NCI-H2227 (cell line): ENCODE data around the gene CHMP1A.
A peak's percentile ranks its signal among the peaks of the same experiment; 100 is the strongest.

Experiments used
- DNase-seq: peaks from one replicate; lab custom pipeline; 2025; ENCODE audit not compliant: unreplicated experiment; lab: John Stamatoyannopoulos, UW

The CHMP1A gene

GRCh38 chr16:89606006-89606405 is 51.5 kb downstream of the CHMP1A start:
- DNase-seq = no peak

GRCh38 chr16:89605186-89605970 is 52.1 kb downstream of the CHMP1A start:
- DNase-seq = no peak

- DNase-seq = no peak
Observed at GRCh38 chr16:89604764-89605163, 52.7 kb downstream of the CHMP1A start.

- no peak for DNase-seq
Observed at GRCh38 chr16:89602952-89603590, 54.4 kb downstream of the CHMP1A start.

- DNase-seq = peak; percentile 65
Observed at GRCh38 chr16:89602273-89602951, 55.1 kb downstream of the CHMP1A start.

- DNase-seq = no peak
Observed at GRCh38 chr16:89601906-89602272, 55.6 kb downstream of the CHMP1A start.

- no peak for DNase-seq
Observed at GRCh38 chr16:89600956-89601355, 56.6 kb downstream of the CHMP1A start.

GRCh38 chr16:89600427-89600826 is 57.1 kb downstream of the CHMP1A start:
- DNase-seq = no peak

- DNase-seq = no peak
Observed at GRCh38 chr16:89599902-89600301, 57.6 kb downstream of the CHMP1A start.

GRCh38 chr16:89599451-89599858 is 58.1 kb downstream of the CHMP1A start:
- peak; percentile 26 for DNase-seq

GRCh38 chr16:89598199-89598598 is 59.3 kb downstream of the CHMP1A start:
- DNase-seq = peak; percentile 63

GRCh38 chr16:89596957-89597649 is 60.4 kb downstream of the CHMP1A start:
- DNase-seq = no peak

- DNase-seq = no peak
Observed at GRCh38 chr16:89596061-89596689, 61.3 kb downstream of the CHMP1A start.

GRCh38 chr16:89595330-89596060 is 62.0 kb downstream of the CHMP1A start:
- no peak for DNase-seq
